DND-41 (cell line): ENCODE results near the gene THSD4.

Experiments used
- ATAC-seq: fragments of 200-7000 bp; cut with Tn5 transposase; 3 replicates; pipeline ENCODE4 v1.9.1; 2021; ENCODE audit warnings: low read depth; ENCODE audit not compliant: insufficient read depth
- DNase-seq: peaks from one replicate; pipeline ENCODE4 v3.0.0-alpha.2; 2020
- H2AFZ ChIP-seq: 2 replicates; pipeline ENCODE4 v1.6.0; 2012; ENCODE audit warnings: low read depth, low read length
- H3K27ac ChIP-seq: 2 replicates; pipeline ENCODE4 v1.5.1; 2012; ENCODE audit warnings: low read length, inconsistent platforms
- H3K27me3 ChIP-seq: fragments of 200-600 bp; sonication (generic); 2 replicates; pipeline ENCODE4 v1.6.0; 2012; ENCODE audit warnings: low read length, mild to moderate bottlenecking, inconsistent platforms; ENCODE audit not compliant: insufficient read depth, poor library complexity
- H3K36me3 ChIP-seq: 2 replicates; pipeline ENCODE4 v1.5.1; 2012; ENCODE audit warnings: low read length, inconsistent platforms; ENCODE audit not compliant: insufficient read depth
- H3K4me1 ChIP-seq: 2 replicates; pipeline ENCODE4 v1.5.1; 2012; ENCODE audit warnings: mild to moderate bottlenecking, low read length; ENCODE audit not compliant: insufficient read depth
- H3K4me2 ChIP-seq: 2 replicates; pipeline ENCODE4 v1.6.0; 2012; ENCODE audit warnings: mild to moderate bottlenecking, moderate library complexity, low read length, inconsistent platforms; ENCODE audit not compliant: insufficient read depth
- H3K4me3 ChIP-seq, 2 experiments: fragments of 200-600 bp in 1 of 2; shearing (Covaris generic) in 1 of 2; 2 replicates each; pipeline ENCODE4 v1.5.1; 2012 to 2016; ENCODE audit warnings: inconsistent platforms in 2 of 2, low read length in 2 of 2, mild to moderate bottlenecking in 2 of 2, low read depth in 1 of 2, moderate library complexity in 1 of 2
- H3K79me2 ChIP-seq: 2 replicates; pipeline ENCODE4 v1.6.0; 2012; ENCODE audit warnings: low read length, inconsistent platforms; ENCODE audit not compliant: insufficient read depth
- H3K9ac ChIP-seq: 2 replicates; pipeline ENCODE4 v1.6.0; 2012; ENCODE audit warnings: low read depth, mild to moderate bottlenecking, inconsistent platforms, low read length, moderate library complexity
- H3K9me3 ChIP-seq: 2 replicates; pipeline ENCODE4 v1.5.1; 2012; ENCODE audit warnings: low read length, moderate library complexity, mild to moderate bottlenecking, inconsistent platforms; ENCODE audit not compliant: insufficient read depth, severe bottlenecking
- H4K20me1 ChIP-seq: 2 replicates; pipeline ENCODE4 v1.6.0; 2012; ENCODE audit warnings: low read length; ENCODE audit not compliant: insufficient read depth
- CTCF ChIP-seq: IDR thresholded peaks from 2 replicates; pipeline ENCODE4 v1.5.1; 2012; ENCODE audit warnings: borderline replicate concordance, low read length, moderate library complexity, mild to moderate bottlenecking; ENCODE audit not compliant: poor library complexity, severe bottlenecking; ENCODE audit errors: extremely low read depth
- EZH2 ChIP-seq: IDR thresholded peaks from 3 replicates; pipeline ENCODE4 v1.6.1; 2012; ENCODE audit warnings: borderline replicate concordance, low read depth, mild to moderate bottlenecking, moderate library complexity, low read length, inconsistent platforms; ENCODE audit not compliant: severe bottlenecking

The THSD4 gene

GRCh38 chr15:71302861-71303410 lies 187.7 kb downstream of the THSD4 start:
- no peak for ATAC-seq

GRCh38 chr15:71303977-71304376 lies 188.7 kb downstream of the THSD4 start:
- no peaks in the 10 kb centered on the region for H3K27me3 ChIP-seq
- no peak overlapping the region for H3K9ac ChIP-seq
- no peaks in the 10 kb centered on the region for H3K36me3 ChIP-seq
- no peaks in the 10 kb centered on the region for H3K4me1 ChIP-seq
- ATAC-seq: no peak
- H4K20me1 ChIP-seq: no peaks in the 10 kb centered on the region
- TF ChIP-seq CTCF (no peak), EZH2 (no peak)
- no peak for DNase-seq
- H3K27ac ChIP-seq: no peak overlapping the region
- H3K4me2 ChIP-seq: no peak overlapping the region
- H2AFZ ChIP-seq: no peak overlapping the region
- no peaks in the 10 kb centered on the region for H3K9me3 ChIP-seq
- H3K79me2 ChIP-seq: no peaks in the 10 kb centered on the region
- H3K4me3 ChIP-seq: no peak overlapping the region

More at GRCh38 chr15:71302861-71303410, 187.7 kb downstream of the THSD4 start:
- Histone ChIP-seq H4K20me1 (no peaks in the 10 kb centered on the region), H3K9me3 (no peaks in the 10 kb centered on the region), H3K79me2 (no peaks in the 10 kb centered on the region), H3K36me3 (no peaks in the 10 kb centered on the region), H2AFZ (no peak overlapping the region), H3K4me3 (no peak overlapping the region), H3K27me3 (no peaks in the 10 kb centered on the region), H3K9ac (no peak overlapping the region), H3K4me2 (no peak overlapping the region), H3K4me1 (no peaks in the 10 kb centered on the region), H3K27ac (no peak overlapping the region)
- no peak for TF ChIP-seq CTCF
- no peak for TF ChIP-seq EZH2
- DNase-seq: no peak

GRCh38 chr15:71304681-71305080 lies 189.4 kb downstream of the THSD4 start:
- Histone ChIP-seq H3K36me3 (no peaks in the 10 kb centered on the region), H3K4me2 (no peak overlapping the region), H3K4me3 (no peak overlapping the region), H4K20me1 (no peaks in the 10 kb centered on the region), H3K9me3 (no peaks in the 10 kb centered on the region), H3K27ac (no peak overlapping the region), H3K27me3 (no peaks in the 10 kb centered on the region), H3K9ac (no peak overlapping the region), H3K79me2 (no peaks in the 10 kb centered on the region), H3K4me1 (no peaks in the 10 kb centered on the region), H2AFZ (no peak overlapping the region)
- DNase-seq (no peak), ATAC-seq (no peak)
- TF ChIP-seq CTCF: no peak
- no peak for TF ChIP-seq EZH2

DNA sequence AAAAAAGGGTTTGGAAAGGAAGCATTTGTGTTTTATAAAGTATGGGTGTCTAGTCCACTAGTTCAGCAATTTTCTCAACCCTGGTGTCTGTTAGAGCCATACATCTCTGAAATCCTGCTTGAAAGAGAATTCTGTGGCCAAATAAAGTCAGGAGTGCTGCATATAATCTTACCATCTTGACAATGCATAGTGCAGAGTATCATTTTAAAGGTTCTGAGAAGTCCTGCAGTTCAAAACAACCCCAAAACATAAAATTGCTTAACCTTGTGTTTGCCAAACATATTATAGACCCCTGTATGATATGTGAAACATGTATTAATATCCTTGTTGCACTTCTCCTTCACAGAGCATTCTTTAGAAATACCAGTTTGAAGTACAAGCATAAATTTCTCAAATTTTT lies 191.3 kb downstream of the THSD4 start:
- H2AFZ ChIP-seq: no peak overlapping the region
- DNase-seq: no peak
- no peak overlapping the region for H3K27ac ChIP-seq
- no peak overlapping the region for H3K4me3 ChIP-seq
- H3K4me2 ChIP-seq: no peak overlapping the region
- ATAC-seq: no peak
- TF ChIP-seq CTCF (no peak), EZH2 (no peak)
- no peaks in the 10 kb centered on the region for H3K27me3 ChIP-seq
- no peaks in the 10 kb centered on the region for H3K36me3 ChIP-seq
- no peaks in the 10 kb centered on the region for H4K20me1 ChIP-seq
- no peak overlapping the region for H3K9ac ChIP-seq
- no peaks in the 10 kb centered on the region for H3K4me1 ChIP-seq
- no peaks in the 10 kb centered on the region for H3K79me2 ChIP-seq
- H3K9me3 ChIP-seq: no peaks in the 10 kb centered on the region
